ENCODE measurements around the gene LECT2.

The LECT2 gene

GRCh38 chr5:135954899-135955298 lies at the start of gene LECT2:
Gene LECT2 (minus strand): TSS chr5:135954983. CDS start chr5:135954833, 150 bp downstream.
- TF ChIP-seq JUND (IDR thresholded peaks at IDR 0.05; ENCODE audit: low read depth): no peak
- DNase-seq (ENCODE audit: low read depth in 1 of 2, low spot score in 1 of 2): no peak
- in situ Hi-C loops (cut with HindIII; ENCODE audit: low pct_unique_long_range_greater_than_20kb, low sequenced_read_pairs): no loop called here

DNA sequence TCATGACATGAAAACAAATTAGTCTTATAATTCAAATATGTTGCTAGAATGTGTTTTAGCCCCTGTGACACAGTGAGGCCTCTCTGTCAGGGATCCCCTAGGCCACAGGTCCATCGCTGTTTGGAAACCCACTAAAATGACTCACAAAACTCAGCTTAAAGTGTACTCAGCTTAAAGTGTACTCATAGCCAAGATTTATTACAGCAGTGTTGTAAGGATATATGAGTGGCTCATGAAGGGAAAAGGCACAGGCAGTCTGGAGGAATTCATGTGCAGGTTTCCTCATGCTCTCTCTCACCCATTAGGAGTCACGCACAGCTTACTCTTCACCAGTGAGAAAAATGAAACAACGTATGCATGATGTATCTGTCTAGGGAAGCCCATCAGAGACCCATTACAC lies 49.7 kb upstream of the LECT2 start:
- in situ Hi-C loops (cut with HindIII; ENCODE audit: low pct_unique_long_range_greater_than_20kb, low sequenced_read_pairs): no loop called here
- no peak for TF ChIP-seq JUND (IDR thresholded peaks at IDR 0.05; ENCODE audit: low read depth)
- DNase-seq (ENCODE audit: low read depth in 1 of 2, low spot score in 1 of 2): no peak

GRCh38 chr5:136001466-136001981 lies 46.7 kb upstream of the LECT2 start:
- DNase-seq (ENCODE audit: low read depth in 1 of 2, low spot score in 1 of 2): no peak
- TF ChIP-seq JUND (IDR thresholded peaks at IDR 0.05; ENCODE audit: low read depth): no peak
- in situ Hi-C loops (cut with HindIII; ENCODE audit: low pct_unique_long_range_greater_than_20kb, low sequenced_read_pairs): no loop called here

- DNase-seq (ENCODE audit: low read depth in 1 of 2, low spot score in 1 of 2): no peak
- TF ChIP-seq JUND (IDR thresholded peaks at IDR 0.05; ENCODE audit: low read depth): no peak
- in situ Hi-C loops (cut with HindIII; ENCODE audit: low pct_unique_long_range_greater_than_20kb, low sequenced_read_pairs): no loop called here
Observed at GRCh38 chr5:136000932-136001331, 46.1 kb upstream of the LECT2 start.

DNA sequence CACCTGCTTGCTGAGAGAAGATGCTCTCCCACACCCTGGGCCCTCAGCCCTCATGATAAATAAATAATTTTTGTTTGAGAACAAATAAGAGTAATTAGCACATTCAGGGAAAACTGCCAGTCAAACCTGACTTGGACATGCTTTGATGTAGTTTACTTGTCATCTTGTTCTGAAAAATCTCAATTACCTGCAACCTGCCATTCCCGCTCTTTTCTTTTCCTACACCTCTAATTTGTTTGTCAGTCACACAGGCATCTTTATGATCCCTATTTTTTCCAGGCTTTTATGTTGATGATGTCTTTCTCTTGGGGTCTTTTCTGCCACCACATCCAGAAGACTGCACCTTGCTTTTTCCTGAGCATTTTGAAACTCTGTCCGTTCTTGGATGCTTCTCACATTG lies 45.4 kb upstream of the LECT2 start:
- no peak for DNase-seq (ENCODE audit: low read depth in 1 of 2, low spot score in 1 of 2)
- TF ChIP-seq JUND (IDR thresholded peaks at IDR 0.05; ENCODE audit: low read depth): no peak
- in situ Hi-C loops (cut with HindIII; ENCODE audit: low pct_unique_long_range_greater_than_20kb, low sequenced_read_pairs): no loop called here

DNA sequence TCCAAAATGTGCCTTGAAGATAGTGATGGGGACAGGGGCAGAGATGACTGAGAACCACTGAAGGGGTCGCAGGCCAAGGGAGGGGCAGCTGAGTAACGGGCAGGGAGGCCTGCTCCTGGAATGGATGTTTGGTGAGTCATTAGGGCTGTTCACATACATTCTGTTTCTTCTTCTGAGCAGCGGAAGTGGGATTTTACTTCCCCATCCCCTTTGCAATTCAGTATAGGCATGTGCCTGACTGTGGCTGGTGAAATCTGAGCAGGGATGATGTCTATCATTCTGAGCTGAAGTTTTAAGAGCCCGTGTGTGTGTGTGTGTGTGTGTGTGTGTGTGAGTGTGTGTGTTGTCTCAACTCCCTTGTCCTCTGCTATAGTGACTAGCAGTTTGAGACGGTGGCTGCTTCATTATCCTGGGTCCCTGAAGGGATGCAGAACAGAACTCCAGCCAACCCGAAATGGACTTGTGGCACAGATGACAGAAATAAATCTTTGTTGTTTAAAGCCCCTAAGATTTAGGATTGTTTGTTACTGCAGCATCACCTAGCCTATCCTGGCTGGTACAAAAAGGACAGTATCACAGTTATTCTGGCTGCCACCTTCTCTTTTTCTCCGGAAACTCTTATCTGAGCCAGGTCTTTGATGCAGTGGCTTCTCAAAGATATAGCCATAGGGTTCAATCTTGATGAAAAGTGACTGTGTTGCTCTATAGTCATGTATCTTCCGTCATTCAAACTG lies 44.8 kb upstream of the LECT2 start:
- no peak for TF ChIP-seq JUND (IDR thresholded peaks at IDR 0.05; ENCODE audit: low read depth)
- no peak for DNase-seq (ENCODE audit: low read depth in 1 of 2, low spot score in 1 of 2)
- in situ Hi-C loops (cut with HindIII; ENCODE audit: low pct_unique_long_range_greater_than_20kb, low sequenced_read_pairs): no loop called here

- TF ChIP-seq JUND (IDR thresholded peaks at IDR 0.05; ENCODE audit: low read depth): no peak
- in situ Hi-C loops (cut with HindIII; ENCODE audit: low pct_unique_long_range_greater_than_20kb, low sequenced_read_pairs): no loop called here
- no peak for DNase-seq (ENCODE audit: low read depth in 1 of 2, low spot score in 1 of 2)
Observed at GRCh38 chr5:135998889-135999288, 44.1 kb upstream of the LECT2 start.

- TF ChIP-seq JUND (IDR thresholded peaks at IDR 0.05; ENCODE audit: low read depth): no peak
- in situ Hi-C loops (cut with HindIII; ENCODE audit: low pct_unique_long_range_greater_than_20kb, low sequenced_read_pairs): no loop called here
- DNase-seq (ENCODE audit: low read depth in 1 of 2, low spot score in 1 of 2): no peak
Observed at GRCh38 chr5:135997673-135998335, 43.0 kb upstream of the LECT2 start.

GRCh38 chr5:135996611-135997010 lies 41.8 kb upstream of the LECT2 start:
- DNase-seq (ENCODE audit: low read depth in 1 of 2, low spot score in 1 of 2): no peak
- TF ChIP-seq JUND (IDR thresholded peaks at IDR 0.05; ENCODE audit: low read depth): no peak
- in situ Hi-C loops (cut with HindIII; ENCODE audit: low pct_unique_long_range_greater_than_20kb, low sequenced_read_pairs): no loop called here

GRCh38 chr5:135995976-135996375 lies 41.2 kb upstream of the LECT2 start:
- no peak for TF ChIP-seq JUND (IDR thresholded peaks at IDR 0.05; ENCODE audit: low read depth)
- in situ Hi-C loops (cut with HindIII; ENCODE audit: low pct_unique_long_range_greater_than_20kb, low sequenced_read_pairs): no loop called here
- no peak for DNase-seq (ENCODE audit: low read depth in 1 of 2, low spot score in 1 of 2)

DNA sequence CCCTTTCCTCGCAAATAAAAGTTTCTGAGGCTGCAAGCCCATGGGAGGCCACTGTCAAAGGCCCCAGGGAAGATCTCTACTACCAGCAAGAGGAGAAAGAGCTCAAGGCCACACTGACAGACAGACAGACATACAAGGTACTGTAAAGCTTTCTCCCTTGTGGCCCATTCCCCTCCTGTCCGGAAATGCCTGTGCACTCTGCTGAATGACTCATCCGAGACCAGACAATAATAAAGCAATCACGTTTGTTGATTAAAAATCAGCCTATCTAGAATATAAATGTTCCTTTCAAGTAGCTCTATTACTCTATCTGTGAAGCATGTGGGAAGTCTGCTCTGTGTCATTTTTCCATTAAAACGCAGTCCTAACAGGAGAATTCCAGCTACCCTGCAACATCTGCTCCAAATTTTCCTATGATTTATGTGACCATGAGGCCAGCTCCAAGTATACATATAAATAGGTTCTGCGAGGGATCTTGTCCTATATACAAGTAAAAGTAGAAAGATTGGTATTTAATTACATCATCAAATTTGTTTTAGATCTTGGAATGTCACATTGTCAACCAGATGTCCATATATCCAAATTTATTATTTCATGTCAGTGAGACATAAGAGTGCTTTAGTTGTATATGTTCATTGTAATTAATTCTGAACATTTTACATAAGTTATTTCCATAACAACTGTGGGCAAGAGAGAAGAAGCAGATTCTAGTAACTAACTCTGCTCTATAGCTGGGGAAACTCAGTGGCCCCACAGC lies 39.3 kb upstream of the LECT2 start:
- DNase-seq (ENCODE audit: low read depth in 1 of 2, low spot score in 1 of 2): no peak
- in situ Hi-C loops (cut with HindIII; ENCODE audit: low pct_unique_long_range_greater_than_20kb, low sequenced_read_pairs): no loop called here
- TF ChIP-seq JUND (IDR thresholded peaks at IDR 0.05; ENCODE audit: low read depth): no peak

DNA sequence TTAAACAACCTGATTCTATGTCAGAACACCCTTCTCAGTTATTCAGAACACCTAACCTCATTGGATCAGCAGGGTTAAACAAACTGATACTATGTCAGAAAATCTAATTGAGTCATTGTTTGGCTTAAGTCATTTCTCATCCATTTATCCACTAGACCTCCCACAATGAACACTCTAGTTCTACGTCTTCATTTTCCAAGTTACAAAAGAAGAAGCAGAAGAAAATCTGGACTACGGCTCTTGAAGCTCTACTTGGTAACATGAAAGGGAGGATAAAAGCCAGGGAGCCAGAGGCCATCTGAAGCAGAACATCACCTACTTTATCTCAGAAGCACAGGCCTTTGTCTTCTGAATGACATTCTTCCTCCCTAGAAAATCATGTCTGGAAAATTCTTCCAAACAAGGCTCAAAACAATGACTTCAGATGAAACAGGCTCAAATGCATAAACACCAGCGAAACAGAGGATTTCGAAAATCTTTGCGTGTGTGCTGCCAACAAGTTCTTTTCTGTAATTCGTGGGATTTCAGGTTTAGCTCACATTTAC lies 38.6 kb upstream of the LECT2 start:
- in situ Hi-C loops (cut with HindIII; ENCODE audit: low pct_unique_long_range_greater_than_20kb, low sequenced_read_pairs): no loop called here
- DNase-seq (ENCODE audit: low read depth in 1 of 2, low spot score in 1 of 2): no peak
- TF ChIP-seq JUND (IDR thresholded peaks at IDR 0.05; ENCODE audit: low read depth): no peak

Measured in T47D (cell line).